Neural progenitor cell (in vitro differentiated cells): Measurements from ENCODE around the gene PPP1R37. TPM values are rescaled to one million over a fixed set of nuclear protein-coding genes. Genes with fewer than 3 reads are reported as not detected.

ENCODE experiments used
- DNase-seq: peaks from one replicate; pipeline ENCODE4 v3.0.0-alpha.2; 2016; ENCODE audit warnings: low spot score
- H2AFZ ChIP-seq: fragments of 200-600 bp; sonication (generic); replicated peaks from 2 replicates; pipeline ENCODE4 v1.6.1; 2016; ENCODE audit warnings: antibody characterized with exemption
- H3F3A ChIP-seq: fragments of 200-600 bp; sonication (generic); 2 replicates; pipeline ENCODE4 v1.6.1; 2016; ENCODE audit warnings: antibody characterized with exemption, low read depth
- H3K27ac ChIP-seq: fragments of 200-600 bp; sonication (generic); 2 replicates; pipeline ENCODE4 v1.5.1; 2016; ENCODE audit warnings: mild to moderate bottlenecking
- H3K27me3 ChIP-seq: fragments of 200-600 bp; sonication (generic); 2 replicates; pipeline ENCODE4 v1.6.1; 2016; ENCODE audit warnings: mild to moderate bottlenecking, moderate library complexity
- H3K36me3 ChIP-seq: fragments of 200-600 bp; sonication (generic); 2 replicates; pipeline ENCODE4 v1.5.1; 2016
- H3K4me1 ChIP-seq: fragments of 200-600 bp; sonication (generic); 2 replicates; pipeline ENCODE4 v1.6.1; 2016; ENCODE audit warnings: mixed run types
- H3K4me2 ChIP-seq: fragments of 200-600 bp; sonication (generic); 2 replicates; pipeline ENCODE4 v1.6.1; 2016
- H3K4me3 ChIP-seq: fragments of 200-600 bp; sonication (generic); 2 replicates; pipeline ENCODE4 v1.5.1; 2016
- H3K79me2 ChIP-seq: fragments of 200-600 bp; sonication (generic); 2 replicates; pipeline ENCODE4 v1.6.1; 2016; ENCODE audit warnings: low read depth
- H3K9ac ChIP-seq: fragments of 200-600 bp; sonication (generic); 2 replicates; pipeline ENCODE4 v1.6.1; 2016
- H3K9me3 ChIP-seq: fragments of 200-600 bp; sonication (generic); 2 replicates; pipeline ENCODE4 v1.5.1; 2016; ENCODE audit warnings: low read depth
- H4K20me1 ChIP-seq: fragments of 200-600 bp; sonication (generic); 2 replicates; pipeline ENCODE4 v1.6.1; 2016; ENCODE audit warnings: low read depth
- H3K27ac Mint-ChIP-seq: 3 replicates; pipeline ENCODE4 v1.8.0; 2021; ENCODE audit warnings: mixed read lengths
- H3K27me3 Mint-ChIP-seq: 2 replicates; pipeline ENCODE4 v1.8.0; 2022; ENCODE audit warnings: low read depth, mild to moderate bottlenecking, inconsistent platforms, moderate library complexity, mixed read lengths; ENCODE audit not compliant: insufficient read depth
- H3K36me3 Mint-ChIP-seq: 3 replicates; pipeline ENCODE4 v1.8.0; 2021; ENCODE audit warnings: mixed read lengths
- H3K4me1 Mint-ChIP-seq: 3 replicates; pipeline ENCODE4 v1.8.0; 2021; ENCODE audit warnings: mixed read lengths
- H3K4me3 Mint-ChIP-seq: 3 replicates; pipeline ENCODE4 v1.8.0; 2021; ENCODE audit warnings: mild to moderate bottlenecking, moderate library complexity, mixed read lengths
- H3K9me3 Mint-ChIP-seq: 3 replicates; pipeline ENCODE4 v1.8.0; 2020; ENCODE audit warnings: mixed read lengths
- CTCF ChIP-seq: fragments of 200-600 bp; sonication (generic); IDR thresholded peaks from 2 replicates; pipeline ENCODE4 v1.5.1; 2017; ENCODE audit warnings: antibody characterized with exemption, mild to moderate bottlenecking
- EZH2 ChIP-seq: fragments of 200-600 bp; sonication (generic); IDR thresholded peaks from 2 replicates; pipeline ENCODE4 v1.6.1; 2017; ENCODE audit warnings: antibody characterized with exemption, mild to moderate bottlenecking, moderate library complexity
- EZH2phosphoT487 ChIP-seq: fragments of 200-600 bp; sonication (generic); IDR thresholded peaks from 2 replicates; pipeline ENCODE4 v1.6.1; 2017; ENCODE audit warnings: antibody characterized with exemption
- total RNA-seq: library from RNA; depleted of rRNA; stranded (reverse); fragments of >200 nt; gene quantifications from 2 replicates; pipeline ENCODE4 v1.2.3, GENCODE V29; 2015; ENCODE audit warnings: low replicate concordance

PPP1R37 gene
- total RNA-seq, 1 donor from 2014 or later = 8.1 TPM

- H2AFZ ChIP-seq = peak within 1 kb of the TSS; percentile 85
- peaks cover 14% of the 10 kb centered on the region for H3K27me3 ChIP-seq
- peak within 1 kb of the TSS; percentile 67 for H3K9ac ChIP-seq
- peak within 1 kb of the TSS; percentile 86 for H3K4me3 ChIP-seq
- TF ChIP-seq CTCF = peak; percentile 59
- no peak for TF ChIP-seq EZH2phosphoT487
- Mint-ChIP-seq H3K27ac (peak within 1 kb of the TSS; percentile 93), H3K27me3 (peaks cover 4% of the 10 kb centered on the region), H3K36me3 (peaks cover 2% of the 10 kb centered on the region), H3K4me3 (peak within 1 kb of the TSS; percentile 97), H3K4me1 (peaks cover 8% of the 10 kb centered on the region), H3K9me3 (no peaks in the 10 kb centered on the region)
- H4K20me1 ChIP-seq = peaks cover 4% of the 10 kb centered on the region
- H3K36me3 ChIP-seq = no peaks in the 10 kb centered on the region
- peaks cover 8% of the 10 kb centered on the region for H3F3A ChIP-seq
- peak within 1 kb of the TSS; percentile 51 for H3K27ac ChIP-seq
- peak within 1 kb of the TSS; percentile 89 for H3K4me2 ChIP-seq
- DNase-seq = peak; percentile 100
- no peaks in the 10 kb centered on the region for H3K9me3 ChIP-seq
- H3K4me1 ChIP-seq = peaks cover 10% of the 10 kb centered on the region
- peaks cover 16% of the 10 kb centered on the region for H3K79me2 ChIP-seq
These were observed 85.5 kb downstream of the PPP1R37 start, which contains the start of gene BLOC1S3 for GRCh38 chr19:45178262-45179071. TSS of gene BLOC1S3 (plus strand) at chr19:45178784. CDS start at chr19:45179297, 513 bp downstream.

DNA sequence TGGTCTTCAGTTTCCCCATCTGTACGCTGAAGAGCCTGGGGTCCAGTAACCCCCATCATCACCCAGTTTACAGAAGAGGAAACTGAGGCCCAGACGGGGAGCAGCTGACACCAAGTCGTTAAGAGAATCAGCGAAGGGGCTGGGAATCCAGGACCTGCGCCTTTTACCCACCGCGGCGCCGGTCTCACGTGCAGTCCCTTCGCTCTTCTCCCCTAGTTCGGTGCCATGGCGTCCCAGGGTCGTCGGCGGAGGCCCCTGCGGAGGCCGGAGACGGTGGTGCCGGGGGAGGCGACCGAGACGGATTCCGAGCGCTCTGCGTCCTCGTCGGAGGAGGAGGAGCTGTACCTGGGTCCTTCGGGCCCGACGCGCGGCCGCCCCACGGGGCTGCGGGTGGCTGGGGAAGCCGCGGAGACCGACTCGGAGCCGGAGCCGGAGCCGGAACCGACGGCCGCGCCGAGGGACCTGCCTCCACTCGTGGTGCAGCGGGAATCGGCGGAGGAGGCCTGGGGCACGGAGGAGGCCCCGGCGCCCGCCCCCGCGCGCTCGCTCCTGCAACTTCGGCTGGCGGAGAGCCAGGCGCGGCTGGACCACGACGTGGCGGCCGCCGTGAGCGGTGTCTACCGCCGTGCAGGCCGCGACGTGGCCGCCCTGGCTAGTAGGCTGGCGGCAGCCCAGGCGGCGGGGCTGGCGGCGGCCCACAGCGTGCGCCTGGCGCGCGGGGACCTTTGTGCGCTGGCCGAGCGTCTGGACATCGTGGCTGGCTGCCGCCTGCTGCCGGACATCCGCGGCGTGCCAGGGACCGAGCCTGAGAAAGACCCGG lies 86.3 kb downstream of the PPP1R37 start:
- peaks cover 8% of the 10 kb centered on the region for H3F3A ChIP-seq
- peak; percentile 61 for DNase-seq
- no peaks in the 10 kb centered on the region for H3K9me3 ChIP-seq
- H3K36me3 ChIP-seq = no peaks in the 10 kb centered on the region
- TF ChIP-seq EZH2 (peak; percentile 42), CTCF (no peak)
- Mint-ChIP-seq H3K4me1 (peaks cover 8% of the 10 kb centered on the region), H3K9me3 (no peaks in the 10 kb centered on the region), H3K36me3 (peaks cover 2% of the 10 kb centered on the region), H3K4me3 (peak overlapping the region; percentile 97), H3K27me3 (peaks cover 4% of the 10 kb centered on the region), H3K27ac (no peak overlapping the region)
- H2AFZ ChIP-seq = peak overlapping the region; percentile 85
- no peak overlapping the region for H3K27ac ChIP-seq
- H3K4me2 ChIP-seq = peak overlapping the region; percentile 89
- H3K4me3 ChIP-seq = peak overlapping the region; percentile 86
- peaks cover 14% of the 10 kb centered on the region for H3K27me3 ChIP-seq
- H3K9ac ChIP-seq = peak overlapping the region; percentile 23
- peaks cover 4% of the 10 kb centered on the region for H4K20me1 ChIP-seq
- H3K4me1 ChIP-seq = peaks cover 10% of the 10 kb centered on the region
- H3K79me2 ChIP-seq = peaks cover 16% of the 10 kb centered on the region

GRCh38 chr19:45179892-45180370 lies 87.0 kb downstream of the PPP1R37 start:
- Histone ChIP-seq H3K4me2 (peak overlapping the region; percentile 89), H3K4me3 (peak overlapping the region; percentile 86), H3K27me3 (peaks cover 14% of the 10 kb centered on the region), H3K36me3 (no peaks in the 10 kb centered on the region), H4K20me1 (peaks cover 4% of the 10 kb centered on the region), H3K4me1 (peaks cover 10% of the 10 kb centered on the region), H2AFZ (no peak overlapping the region), H3K27ac (no peak overlapping the region), H3K9ac (peak overlapping the region; percentile 23), H3F3A (peaks cover 8% of the 10 kb centered on the region), H3K9me3 (no peaks in the 10 kb centered on the region), H3K79me2 (peaks cover 16% of the 10 kb centered on the region)
- Mint-ChIP-seq H3K4me3 (peak overlapping the region; percentile 83), H3K27me3 (peaks cover 4% of the 10 kb centered on the region), H3K4me1 (peaks cover 8% of the 10 kb centered on the region), H3K36me3 (peaks cover 2% of the 10 kb centered on the region), H3K9me3 (no peaks in the 10 kb centered on the region), H3K27ac (no peak overlapping the region)
- no peak for TF ChIP-seq EZH2
- no peak for TF ChIP-seq EZH2phosphoT487
- no peak for TF ChIP-seq CTCF
- no peak for DNase-seq
